GM12864 (cell line): ENCODE results near the gene RASGEF1C.
A peak's percentile ranks its signal among the peaks of the same experiment; 100 is the strongest.

Experiments used
- DNase-seq: peaks from one replicate; pipeline ENCODE4 v3.0.0-alpha.2; 2011; ENCODE audit warnings: low read depth
- H3K4me3 ChIP-seq: 2 replicates; pipeline ENCODE4 v1.5.1; 2011; ENCODE audit warnings: mild to moderate bottlenecking, low read depth, low read length, control low read depth
- TF ChIP-seq, protein P1 (sequence below): IDR thresholded peaks from 2 replicates; pipeline ENCODE4 v1.5.1; 2011; ENCODE audit warnings: low read depth, mild to moderate bottlenecking, moderate library complexity, low read length, control low read depth, inconsistent platforms; ENCODE audit errors: missing control alignments

RASGEF1C gene

DNA sequence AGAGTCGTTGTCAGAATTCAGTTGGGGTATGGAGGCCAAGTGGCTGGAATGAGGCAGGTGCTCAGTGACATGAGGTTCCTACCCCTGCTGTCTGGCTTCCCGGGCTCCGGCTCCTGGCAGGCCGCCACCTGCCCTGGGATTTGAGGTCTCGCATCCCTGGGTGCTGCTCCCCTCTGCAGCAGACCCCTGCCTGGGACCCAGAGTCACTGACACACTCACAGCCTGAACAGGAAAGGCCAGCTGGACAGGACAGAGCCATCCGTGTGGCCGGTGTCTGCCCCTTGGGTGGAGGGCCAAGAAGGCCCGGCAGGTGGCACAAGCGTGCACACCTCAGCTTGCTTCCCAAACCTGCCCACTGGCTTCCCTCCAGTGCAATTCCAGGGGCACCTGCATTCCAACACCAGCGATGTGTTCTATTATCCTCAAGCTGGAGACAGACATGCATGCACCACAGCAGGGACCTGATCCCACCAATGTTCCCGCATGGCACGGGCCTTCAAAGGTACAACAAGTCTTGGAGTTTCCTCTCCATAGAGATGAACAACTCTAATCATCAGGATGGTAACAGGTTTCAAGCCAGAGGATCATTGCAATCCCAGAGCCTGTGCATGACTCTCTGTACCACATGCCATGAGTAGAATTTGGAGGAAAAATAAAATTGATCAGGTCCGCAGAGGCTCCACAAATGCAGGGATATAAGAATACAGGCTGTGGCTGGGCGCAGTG, 91.8 kb downstream of the RASGEF1C start:
- no peak for DNase-seq
- H3K4me3 ChIP-seq: no peak overlapping the region
- TF ChIP-seq, protein P1, sequence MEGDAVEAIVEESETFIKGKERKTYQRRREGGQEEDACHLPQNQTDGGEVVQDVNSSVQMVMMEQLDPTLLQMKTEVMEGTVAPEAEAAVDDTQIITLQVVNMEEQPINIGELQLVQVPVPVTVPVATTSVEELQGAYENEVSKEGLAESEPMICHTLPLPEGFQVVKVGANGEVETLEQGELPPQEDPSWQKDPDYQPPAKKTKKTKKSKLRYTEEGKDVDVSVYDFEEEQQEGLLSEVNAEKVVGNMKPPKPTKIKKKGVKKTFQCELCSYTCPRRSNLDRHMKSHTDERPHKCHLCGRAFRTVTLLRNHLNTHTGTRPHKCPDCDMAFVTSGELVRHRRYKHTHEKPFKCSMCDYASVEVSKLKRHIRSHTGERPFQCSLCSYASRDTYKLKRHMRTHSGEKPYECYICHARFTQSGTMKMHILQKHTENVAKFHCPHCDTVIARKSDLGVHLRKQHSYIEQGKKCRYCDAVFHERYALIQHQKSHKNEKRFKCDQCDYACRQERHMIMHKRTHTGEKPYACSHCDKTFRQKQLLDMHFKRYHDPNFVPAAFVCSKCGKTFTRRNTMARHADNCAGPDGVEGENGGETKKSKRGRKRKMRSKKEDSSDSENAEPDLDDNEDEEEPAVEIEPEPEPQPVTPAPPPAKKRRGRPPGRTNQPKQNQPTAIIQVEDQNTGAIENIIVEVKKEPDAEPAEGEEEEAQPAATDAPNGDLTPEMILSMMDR: peak; percentile 39

DNA sequence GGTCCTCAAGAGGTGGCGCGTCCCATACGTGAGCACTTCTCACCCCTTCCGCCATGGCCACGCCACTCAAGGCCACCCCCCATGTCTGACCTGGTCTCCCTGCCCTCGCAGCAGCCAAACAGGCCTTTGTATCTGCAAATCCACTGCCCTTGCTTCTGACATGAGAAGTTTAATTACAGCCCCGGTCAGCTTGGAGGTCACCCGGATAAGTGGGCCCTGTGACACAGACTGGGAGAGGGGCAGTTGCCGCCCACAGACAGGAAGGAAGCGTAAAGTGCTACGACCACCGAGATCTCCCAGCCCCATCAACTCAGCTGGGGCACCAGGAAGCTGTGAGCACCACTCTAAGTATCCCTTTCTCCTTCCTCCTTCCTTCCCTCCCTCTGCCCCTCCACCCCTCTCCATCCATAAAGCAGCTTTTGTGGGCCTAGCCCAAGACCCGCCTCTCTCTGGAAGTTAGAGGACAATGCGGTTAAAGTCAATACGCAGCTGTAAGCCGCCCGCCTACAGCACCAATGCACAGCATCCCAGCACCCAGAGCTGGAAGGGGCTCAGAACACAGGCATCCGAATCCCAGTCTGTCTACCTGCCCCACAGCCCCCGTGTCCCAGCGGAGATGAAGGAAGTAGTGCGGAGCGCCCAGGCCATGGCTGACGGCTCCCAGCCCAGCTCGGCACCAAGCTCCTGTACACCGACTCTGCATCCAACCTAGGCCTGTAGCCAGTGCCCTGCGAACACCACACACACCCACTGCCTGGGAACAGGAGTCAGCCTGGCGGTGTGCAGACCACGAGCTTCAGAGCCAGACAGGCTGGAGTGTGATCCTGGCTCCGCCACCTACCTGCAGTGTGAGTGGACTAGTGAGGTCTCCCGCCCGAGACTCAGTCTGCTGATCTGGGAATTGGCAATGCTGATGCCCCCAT, 92.7 kb downstream of the RASGEF1C start:
- TF ChIP-seq, protein P1: no peak
- no peak overlapping the region for H3K4me3 ChIP-seq
- no peak for DNase-seq

DNA sequence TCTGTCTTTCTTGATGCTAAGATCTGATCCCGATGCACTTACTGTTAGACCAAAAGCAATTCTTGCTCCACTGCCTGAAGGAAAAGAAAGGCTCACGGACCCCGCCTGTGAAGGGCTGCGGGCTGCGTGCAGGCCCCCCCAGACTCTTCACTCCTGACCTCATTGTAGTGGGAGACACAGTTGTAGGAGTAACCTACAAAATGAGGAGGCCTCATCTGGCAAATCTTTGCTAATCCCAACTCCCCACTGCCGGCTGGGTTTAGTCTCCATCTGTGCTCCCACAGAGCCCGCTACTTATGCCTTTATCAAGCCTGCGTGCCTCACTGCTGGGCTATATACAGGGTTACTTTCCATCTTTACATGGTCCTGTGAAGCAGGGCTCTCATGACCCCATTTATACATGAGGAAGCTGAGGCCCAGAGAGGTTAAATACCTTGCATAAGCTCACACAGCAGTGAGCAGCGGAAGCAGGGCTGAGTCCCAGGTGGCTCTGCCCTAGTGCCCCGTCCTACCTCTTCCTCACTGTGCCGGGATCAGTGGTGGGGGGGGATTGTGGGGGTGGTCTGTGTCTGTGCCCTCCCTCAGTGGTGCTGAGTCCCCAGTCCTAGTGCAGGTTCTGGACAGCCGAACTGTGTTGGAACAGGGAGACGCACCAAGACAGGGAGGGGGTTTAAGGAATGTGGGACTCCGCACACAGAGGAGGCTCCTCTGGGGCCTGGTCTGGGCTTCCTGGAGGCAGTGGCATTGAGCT, 93.5 kb downstream of the RASGEF1C start:
- TF ChIP-seq, protein P1: no peak
- H3K4me3 ChIP-seq: no peak overlapping the region
- no peak for DNase-seq

DNA sequence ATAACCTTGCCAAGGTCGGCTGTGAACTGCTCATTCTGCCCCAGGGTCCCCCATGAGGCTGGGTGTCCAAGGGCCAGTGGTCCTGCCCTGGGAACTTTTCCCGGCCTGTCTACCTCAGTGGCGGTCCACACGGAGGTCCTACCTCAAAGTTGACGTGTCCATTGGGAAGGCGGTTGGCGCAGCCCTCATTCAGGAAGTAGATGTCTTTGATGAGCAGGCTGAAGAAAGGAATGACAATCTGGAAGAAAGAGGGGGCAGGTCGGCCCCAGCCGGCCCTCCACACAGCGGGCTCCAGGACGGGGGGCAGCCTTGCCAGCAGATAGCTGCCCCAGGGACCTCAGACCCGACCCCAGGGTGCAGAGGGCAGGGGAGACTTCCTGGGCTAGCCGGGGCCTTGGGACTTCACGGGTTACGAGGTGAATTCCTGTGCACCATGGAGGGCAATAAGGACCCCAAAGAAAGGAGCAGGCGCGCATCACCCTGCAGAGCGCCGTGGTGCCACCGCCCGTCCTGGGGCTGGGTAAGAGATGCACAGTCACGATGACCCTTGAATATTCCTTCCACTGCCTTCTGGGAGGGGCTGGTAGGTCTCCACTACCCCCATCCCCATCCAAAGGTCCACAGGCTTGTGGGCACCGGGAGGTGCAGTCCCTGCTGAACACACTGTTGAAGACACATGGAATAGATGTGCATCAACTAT, 94.6 kb downstream of the RASGEF1C start:
- TF ChIP-seq, protein P1: no peak
- no peak overlapping the region for H3K4me3 ChIP-seq
- no peak for DNase-seq

DNA sequence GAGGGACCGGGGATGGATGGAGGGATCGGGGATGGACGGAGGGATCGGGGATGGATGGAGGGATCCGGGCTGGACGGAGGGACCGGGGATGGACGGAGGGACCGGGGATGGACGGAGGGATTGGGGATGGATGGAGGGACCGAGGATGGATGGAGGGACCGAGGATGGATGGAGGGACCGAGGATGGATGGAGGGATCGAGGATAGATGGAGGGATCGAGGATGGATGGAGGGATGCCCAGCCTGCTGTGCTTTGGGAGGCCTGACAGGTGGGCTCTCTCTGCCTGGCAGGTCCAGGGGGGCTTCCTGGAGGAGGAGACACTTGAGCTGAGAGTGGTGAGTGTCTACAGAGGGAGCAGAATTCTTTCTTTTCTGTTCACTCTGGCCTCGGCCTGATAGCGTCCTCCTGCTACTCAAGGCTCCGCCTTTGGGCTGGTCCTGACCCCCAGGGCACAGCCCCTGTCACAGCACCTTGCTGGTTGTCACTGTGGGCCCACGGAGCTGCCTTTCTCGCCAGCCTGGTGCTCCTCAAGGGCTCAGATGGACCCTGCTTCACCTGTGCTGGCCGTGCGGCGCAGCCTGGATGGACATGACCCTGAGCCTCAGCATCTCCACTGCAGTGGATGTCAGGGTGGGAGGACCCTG, 95.2 kb downstream of the RASGEF1C start:
- DNase-seq: no peak
- TF ChIP-seq, protein P1: no peak

More for the DNA sequence above, 95.2 kb downstream of the RASGEF1C start:
- no peak overlapping the region for H3K4me3 ChIP-seq
